ENCODE measurements around the gene CCNI2.

Gene CCNI2

GRCh38 chr5:132763181-132764036 lies 16.2 kb downstream of the CCNI2 start:
- H2BK12ac ChIP-seq (ENCODE audit: low read length) = no peak overlapping the region
- no peak overlapping the region for H3K18ac ChIP-seq (ENCODE audit: low read length)
- no peak for DNase-seq (ENCODE audit: low spot score)
- H2BK120ac ChIP-seq (ENCODE audit: low read depth, low read length) = no peak overlapping the region
- no peak overlapping the region for H4K91ac ChIP-seq (ENCODE audit: low read depth, low read length, poor library complexity)
- H4K8ac ChIP-seq (ENCODE audit: low read depth, low read length) = no peak overlapping the region
- no peak overlapping the region for H3K14ac ChIP-seq (ENCODE audit: low read length)
- H3K23ac ChIP-seq (ENCODE audit: low read depth, low read length, poor library complexity) = no peak overlapping the region
- no peak overlapping the region for H3K4me2 ChIP-seq (ENCODE audit: insufficient read depth, low read length, poor library complexity, severe bottlenecking)
- no peak overlapping the region for H2BK15ac ChIP-seq (ENCODE audit: low read length)
- H3K9ac ChIP-seq (ENCODE audit: low read depth, low read length, poor library complexity) = no peak overlapping the region
- H3K4me1 ChIP-seq (ENCODE audit: control insufficient read depth in 2 of 2, insufficient read depth in 1 of 2, low read depth in 1 of 2, low read length in 2 of 2) = no peaks in the 10 kb centered on the region
- H3K4ac ChIP-seq (ENCODE audit: low read length) = no peak overlapping the region
- no peak overlapping the region for H2BK5ac ChIP-seq (ENCODE audit: low read length)
- peaks cover 42 to 67% of the 10 kb centered on the region in 2 donors for H3K36me3 ChIP-seq (replicated peaks in 1 of 2; ENCODE audit: control insufficient read depth in 2 of 2, insufficient read depth in 2 of 2, low read length in 2 of 2)
- H2AK5ac ChIP-seq (ENCODE audit: low read depth, low read length) = no peak overlapping the region
- no peak overlapping the region for H2AFZ ChIP-seq (ENCODE audit: low read length)
- no peaks in the 10 kb centered on the region for H3K27me3 ChIP-seq (ENCODE audit: control insufficient read depth in 3 of 3, insufficient read depth in 3 of 3, low read depth in 1 of 3, low read length in 3 of 3)
- H3K9me3 ChIP-seq (replicated peaks in 1 of 2; ENCODE audit: control insufficient read depth in 2 of 2, insufficient read depth in 1 of 2, low read depth in 1 of 2, low read length in 2 of 2) = no peaks in the 10 kb centered on the region
- peaks cover 7% of the 10 kb centered on the region for H3K79me1 ChIP-seq (ENCODE audit: low read depth, low read length)
- WGBS, 2 donors (ENCODE audit: extremely low coverage in 2 of 2, insufficient read length in 2 of 2, insufficient replicate concordance in 1 of 2) = no CpG with 5 or more reads among the region's 17 CpGs
- H3K27ac ChIP-seq (replicated peaks; ENCODE audit: low read length) = no peak overlapping the region
- no peak overlapping the region for H3K4me3 ChIP-seq (ENCODE audit: low read length in 2 of 2)

- Histone ChIP-seq H3K9me3 (replicated peaks in 1 of 2; ENCODE audit: control insufficient read depth in 2 of 2, insufficient read depth in 1 of 2, low read depth in 1 of 2, low read length in 2 of 2) (no peaks in the 10 kb centered on the region), H4K8ac (ENCODE audit: low read depth, low read length) (no peak overlapping the region), H4K91ac (ENCODE audit: low read depth, low read length, poor library complexity) (no peak overlapping the region), H3K36me3 (replicated peaks in 1 of 2; ENCODE audit: control insufficient read depth in 2 of 2, insufficient read depth in 2 of 2, low read length in 2 of 2) (peaks cover 42 to 60% of the 10 kb centered on the region in 2 donors), H3K4me2 (ENCODE audit: insufficient read depth, low read length, poor library complexity, severe bottlenecking) (no peak overlapping the region), H3K79me1 (ENCODE audit: low read depth, low read length) (peaks cover 7% of the 10 kb centered on the region), H3K27ac (replicated peaks; ENCODE audit: low read length) (no peak overlapping the region), H3K18ac (ENCODE audit: low read length) (no peak overlapping the region), H2AK5ac (ENCODE audit: low read depth, low read length) (no peak overlapping the region), H2AFZ (ENCODE audit: low read length) (no peak overlapping the region), H3K23ac (ENCODE audit: low read depth, low read length, poor library complexity) (no peak overlapping the region), H3K4ac (ENCODE audit: low read length) (no peak overlapping the region), H3K4me3 (ENCODE audit: low read length in 2 of 2) (no peak overlapping the region), H2BK12ac (ENCODE audit: low read length) (no peak overlapping the region), H2BK15ac (ENCODE audit: low read length) (no peak overlapping the region), H2BK120ac (ENCODE audit: low read depth, low read length) (no peak overlapping the region), H2BK5ac (ENCODE audit: low read length) (no peak overlapping the region), H3K4me1 (ENCODE audit: control insufficient read depth in 2 of 2, insufficient read depth in 1 of 2, low read depth in 1 of 2, low read length in 2 of 2) (no peaks in the 10 kb centered on the region), H3K14ac (ENCODE audit: low read length) (no peak overlapping the region), H3K27me3 (ENCODE audit: control insufficient read depth in 3 of 3, insufficient read depth in 3 of 3, low read depth in 1 of 3, low read length in 3 of 3) (no peaks in the 10 kb centered on the region), H3K9ac (ENCODE audit: low read depth, low read length, poor library complexity) (no peak overlapping the region)
- WGBS, 2 donors (ENCODE audit: extremely low coverage in 2 of 2, insufficient read length in 2 of 2, insufficient replicate concordance in 1 of 2) = no CpG with 5 or more reads among the region's 10 CpGs
- DNase-seq (ENCODE audit: low spot score) = no peak
Observed at GRCh38 chr5:132764051-132764450, 16.8 kb downstream of the CCNI2 start.

- no peaks in the 10 kb centered on the region for H3K9me3 ChIP-seq (replicated peaks in 1 of 2; ENCODE audit: control insufficient read depth in 2 of 2, insufficient read depth in 1 of 2, low read depth in 1 of 2, low read length in 2 of 2)
- peak overlapping the region; percentile 40 for H3K14ac ChIP-seq (ENCODE audit: low read length)
- peaks cover 7% of the 10 kb centered on the region for H3K79me1 ChIP-seq (ENCODE audit: low read depth, low read length)
- H2BK15ac ChIP-seq (ENCODE audit: low read length) = no peak overlapping the region
- no peak overlapping the region for H2BK12ac ChIP-seq (ENCODE audit: low read length)
- DNase-seq (ENCODE audit: low spot score) = no peak
- H3K4me1 ChIP-seq (ENCODE audit: control insufficient read depth in 2 of 2, insufficient read depth in 1 of 2, low read depth in 1 of 2, low read length in 2 of 2) = no peaks in the 10 kb centered on the region
- WGBS, 2 donors (ENCODE audit: extremely low coverage in 2 of 2, insufficient read length in 2 of 2, insufficient replicate concordance in 1 of 2) = no CpG with 5 or more reads among the region's 7 CpGs
- no peak overlapping the region for H2BK5ac ChIP-seq (ENCODE audit: low read length)
- H3K36me3 ChIP-seq (replicated peaks in 1 of 2; ENCODE audit: control insufficient read depth in 2 of 2, insufficient read depth in 2 of 2, low read length in 2 of 2) = peaks cover 37 to 53% of the 10 kb centered on the region in 2 donors
- H3K9ac ChIP-seq (ENCODE audit: low read depth, low read length, poor library complexity) = no peak overlapping the region
- H2BK120ac ChIP-seq (ENCODE audit: low read depth, low read length) = no peak overlapping the region
- H3K4me3 ChIP-seq (ENCODE audit: low read length in 2 of 2) = no peak overlapping the region
- H3K18ac ChIP-seq (ENCODE audit: low read length) = no peak overlapping the region
- H3K27me3 ChIP-seq (ENCODE audit: control insufficient read depth in 3 of 3, insufficient read depth in 3 of 3, low read depth in 1 of 3, low read length in 3 of 3) = no peaks in the 10 kb centered on the region
- H3K4me2 ChIP-seq (ENCODE audit: insufficient read depth, low read length, poor library complexity, severe bottlenecking) = no peak overlapping the region
- H3K23ac ChIP-seq (ENCODE audit: low read depth, low read length, poor library complexity) = no peak overlapping the region
- no peak overlapping the region for H2AK5ac ChIP-seq (ENCODE audit: low read depth, low read length)
- no peak overlapping the region for H3K4ac ChIP-seq (ENCODE audit: low read length)
- H4K8ac ChIP-seq (ENCODE audit: low read depth, low read length) = no peak overlapping the region
- H3K27ac ChIP-seq (replicated peaks; ENCODE audit: low read length) = no peak overlapping the region
- H4K91ac ChIP-seq (ENCODE audit: low read depth, low read length, poor library complexity) = no peak overlapping the region
- H2AFZ ChIP-seq (ENCODE audit: low read length) = no peak overlapping the region
Observed at GRCh38 chr5:132764671-132765238, 17.5 kb downstream of the CCNI2 start.

- Histone ChIP-seq H3K4ac (ENCODE audit: low read length) (no peak overlapping the region), H4K8ac (ENCODE audit: low read depth, low read length) (no peak overlapping the region), H3K4me3 (ENCODE audit: low read length in 2 of 2) (no peak overlapping the region), H2BK120ac (ENCODE audit: low read depth, low read length) (no peak overlapping the region), H3K36me3 (replicated peaks in 1 of 2; ENCODE audit: control insufficient read depth in 2 of 2, insufficient read depth in 2 of 2, low read length in 2 of 2) (peaks cover 32 to 46% of the 10 kb centered on the region in 2 donors), H3K27ac (replicated peaks; ENCODE audit: low read length) (no peak overlapping the region), H3K4me2 (ENCODE audit: insufficient read depth, low read length, poor library complexity, severe bottlenecking) (no peak overlapping the region), H3K23ac (ENCODE audit: low read depth, low read length, poor library complexity) (no peak overlapping the region), H4K91ac (ENCODE audit: low read depth, low read length, poor library complexity) (no peak overlapping the region), H3K4me1 (ENCODE audit: control insufficient read depth in 2 of 2, insufficient read depth in 1 of 2, low read depth in 1 of 2, low read length in 2 of 2) (no peaks in the 10 kb centered on the region), H2AFZ (ENCODE audit: low read length) (no peak overlapping the region), H3K79me1 (ENCODE audit: low read depth, low read length) (peaks cover 8% of the 10 kb centered on the region), H3K14ac (ENCODE audit: low read length) (no peak overlapping the region), H3K18ac (ENCODE audit: low read length) (peak overlapping the region; percentile 13), H2BK5ac (ENCODE audit: low read length) (no peak overlapping the region), H2BK15ac (ENCODE audit: low read length) (no peak overlapping the region), H3K27me3 (ENCODE audit: control insufficient read depth in 3 of 3, insufficient read depth in 3 of 3, low read depth in 1 of 3, low read length in 3 of 3) (no peaks in the 10 kb centered on the region), H2BK12ac (ENCODE audit: low read length) (no peak overlapping the region), H2AK5ac (ENCODE audit: low read depth, low read length) (no peak overlapping the region), H3K9ac (ENCODE audit: low read depth, low read length, poor library complexity) (no peak overlapping the region), H3K9me3 (replicated peaks in 1 of 2; ENCODE audit: control insufficient read depth in 2 of 2, insufficient read depth in 1 of 2, low read depth in 1 of 2, low read length in 2 of 2) (no peaks in the 10 kb centered on the region)
- no CpG with 5 or more reads among the region's 12 CpGs for WGBS, 2 donors (ENCODE audit: extremely low coverage in 2 of 2, insufficient read length in 2 of 2, insufficient replicate concordance in 1 of 2)
- no peak for DNase-seq (ENCODE audit: low spot score)
Observed at GRCh38 chr5:132765311-132766019, 18.2 kb downstream of the CCNI2 start.
